RWPE2 (cell line): Measurements from ENCODE around the gene EDDM13.
"Not testable (repeated sequence)": the region's sequence is repeated elsewhere in the genome, so short reads cannot be mapped to it uniquely, and the experiment has no call there.

ENCODE experiments used
- ATAC-seq: fragments of 200-7000 bp; cut with Tn5 transposase; 3 replicates; pipeline ENCODE4 v1.9.1; 2021; ENCODE audit warnings: low read depth
- DNase-seq: peaks from one replicate; pipeline ENCODE4 v3.0.0-alpha.2; 2020; ENCODE audit warnings: low spot score
- H3K27ac ChIP-seq: fragments of 450-650 bp; 2 replicates; pipeline ENCODE4 v1.5.1; 2017; ENCODE audit warnings: mild to moderate bottlenecking; ENCODE audit not compliant: poor library complexity, severe bottlenecking
- H3K27me3 ChIP-seq: fragments of 250-450 bp; sonication (Bioruptor Pico); 2 replicates; pipeline ENCODE4 v1.5.1; 2021; ENCODE audit warnings: mild to moderate bottlenecking, moderate library complexity; ENCODE audit not compliant: insufficient read depth, poor library complexity, severe bottlenecking
- H3K36me3 ChIP-seq: fragments of 250-450 bp; sonication (Bioruptor Pico); 2 replicates; pipeline ENCODE4 v1.5.1; 2020; ENCODE audit warnings: low read depth, mild to moderate bottlenecking, moderate library complexity
- H3K4me1 ChIP-seq: fragments of 250-450 bp; sonication (Bioruptor Pico); 2 replicates; pipeline ENCODE4 v1.5.1; 2021; ENCODE audit warnings: mild to moderate bottlenecking, moderate library complexity; ENCODE audit not compliant: insufficient read depth, poor library complexity, severe bottlenecking
- H3K4me3 ChIP-seq: fragments of 250-450 bp; sonication (Bioruptor Pico); 2 replicates; pipeline ENCODE4 v1.5.1; 2021; ENCODE audit warnings: mild to moderate bottlenecking, moderate library complexity; ENCODE audit not compliant: severe bottlenecking
- H3K9me3 ChIP-seq: fragments of 250-450 bp; sonication (Bioruptor Pico); 2 replicates; pipeline ENCODE4 v1.5.1; 2021; ENCODE audit warnings: mild to moderate bottlenecking, moderate library complexity; ENCODE audit not compliant: severe bottlenecking
- CTCF ChIP-seq: fragments of 450-650 bp; IDR thresholded peaks from one replicate; pipeline ENCODE4 v1.5.1; 2017; ENCODE audit warnings: mild to moderate bottlenecking, moderate library complexity; ENCODE audit not compliant: poor library complexity, severe bottlenecking

EDDM13 gene

GRCh38 chr19:56252699-56253422, 19.7 kb upstream of the EDDM13 start:
- ATAC-seq = peak; percentile 42; the same call in 1 of the 3 replicates
- H3K4me3 ChIP-seq = no peak overlapping the region
- no peak overlapping the region for H3K27ac ChIP-seq
- TF ChIP-seq CTCF = peak; percentile 57
- H3K36me3 ChIP-seq = no peaks in the 10 kb centered on the region
- H3K27me3 ChIP-seq = no peaks in the 10 kb centered on the region
- no peak for DNase-seq
- no peaks in the 10 kb centered on the region for H3K9me3 ChIP-seq
- H3K4me1 ChIP-seq = no peaks in the 10 kb centered on the region

- ATAC-seq (no peak), DNase-seq (no peak)
- no peaks in the 10 kb centered on the region for H3K4me1 ChIP-seq
- H3K27me3 ChIP-seq = no peaks in the 10 kb centered on the region
- no peaks in the 10 kb centered on the region for H3K36me3 ChIP-seq
- peak; percentile 40 for TF ChIP-seq CTCF
- no peaks in the 10 kb centered on the region for H3K9me3 ChIP-seq
- H3K27ac ChIP-seq = no peak overlapping the region
- no peak overlapping the region for H3K4me3 ChIP-seq
Measured at GRCh38 chr19:56253737-56254136, 18.8 kb upstream of the EDDM13 start.

- H3K27ac ChIP-seq = no peak overlapping the region
- no peaks in the 10 kb centered on the region for H3K9me3 ChIP-seq
- no peaks in the 10 kb centered on the region for H3K4me1 ChIP-seq
- DNase-seq (no peak), ATAC-seq (no peak)
- no peak for TF ChIP-seq CTCF
- no peak overlapping the region for H3K4me3 ChIP-seq
- no peaks in the 10 kb centered on the region; the same call in 1 of the 2 replicates for H3K36me3 ChIP-seq
- H3K27me3 ChIP-seq = no peaks in the 10 kb centered on the region
Measured at GRCh38 chr19:56258272-56258671, 14.3 kb upstream of the EDDM13 start.

GRCh38 chr19:56261145-56261544, 11.4 kb upstream of the EDDM13 start:
- ATAC-seq = no peak
- TF ChIP-seq CTCF = no peak
- Histone ChIP-seq H3K9me3 (no peaks in the 10 kb centered on the region), H3K36me3 (no peaks in the 10 kb centered on the region; the same call in 1 of the 2 replicates), H3K4me3 (no peak overlapping the region), H3K27me3 (no peaks in the 10 kb centered on the region), H3K4me1 (no peaks in the 10 kb centered on the region), H3K27ac (no peak overlapping the region)
- no peak for DNase-seq

- H3K27me3 ChIP-seq, H3K36me3 ChIP-seq, H3K4me1 ChIP-seq, ATAC-seq, H3K4me3 ChIP-seq, DNase-seq, H3K27ac ChIP-seq, H3K9me3 ChIP-seq: not testable (repeated sequence)
Measured at GRCh38 chr19:56261932-56262331, 10.6 kb upstream of the EDDM13 start.
